Posterior vena cava (tissue), 2 donors: ENCODE results near the gene MAP3K2. TPM values are rescaled to one million over a fixed set of nuclear protein-coding genes. Genes with fewer than 3 reads are reported as not detected.
A peak's percentile ranks its signal among the peaks of the same experiment; 100 is the strongest.

ENCODE experiments used
- DNase-seq: peaks from one replicate; pipeline ENCODE4 v3.0.0-alpha.2; 2020; ENCODE audit warnings: low spot score
- intact Hi-C, 2 donors: fragments of 100-400 bp; cut with DNase I; formaldehyde crosslinking; loops; one replicate each; pipeline versions ENCODE4 v1.14.1 to v1.14.2; 2022 to 2023
- total RNA-seq, 2 donors: library from RNA; stranded (reverse); fragmentation: NEBNext Ultra II Directional; extraction: Animal tissue kit (Norgen Biotek cat#: 25700); gene quantifications; one replicate each; pipeline ENCODE4 v1.2.1, GENCODE V29; 2021
- donor health status: DM: yes; HTN: yes; CAD: no.
- donor health status: DM: yes; HTN: yes; CAD: no.

Gene MAP3K2
- total RNA-seq, 2 donors from 2014 or later, result 63.9 to 68.5 TPM

DNA sequence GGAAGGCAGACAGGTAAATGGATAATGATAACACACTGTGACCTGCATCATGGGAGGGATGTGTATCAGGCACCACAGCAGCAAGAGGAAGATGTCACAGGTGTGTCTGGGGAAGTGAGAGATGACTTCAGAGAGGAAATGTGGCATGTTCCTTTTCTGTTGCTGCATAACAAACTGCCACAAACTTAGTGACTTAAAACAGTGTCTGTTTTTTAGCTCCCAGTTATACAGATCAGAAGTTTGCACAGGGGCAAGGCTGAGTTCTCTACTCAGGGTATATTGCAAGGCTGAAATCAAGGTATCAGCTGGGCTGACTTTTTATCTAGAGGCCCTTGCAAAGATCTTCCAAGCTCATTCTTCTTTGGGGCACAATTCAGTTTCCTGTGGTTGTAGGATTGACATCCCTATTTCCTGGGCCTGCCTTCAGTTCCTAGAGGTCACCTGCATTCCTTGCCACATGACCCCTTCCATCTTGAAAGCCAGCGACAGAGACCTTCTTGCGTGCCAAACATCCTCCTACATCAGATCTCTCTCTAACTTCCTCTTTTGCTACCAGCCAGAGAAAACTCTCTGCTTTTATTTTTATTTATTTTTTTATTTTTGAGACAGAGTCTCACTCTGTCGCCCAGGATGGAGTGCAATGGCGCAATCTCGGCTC is 2.1 kb upstream of the MAP3K2 start:
- intact Hi-C loops, result no loop called here
- DNase-seq, result no peak

DNA sequence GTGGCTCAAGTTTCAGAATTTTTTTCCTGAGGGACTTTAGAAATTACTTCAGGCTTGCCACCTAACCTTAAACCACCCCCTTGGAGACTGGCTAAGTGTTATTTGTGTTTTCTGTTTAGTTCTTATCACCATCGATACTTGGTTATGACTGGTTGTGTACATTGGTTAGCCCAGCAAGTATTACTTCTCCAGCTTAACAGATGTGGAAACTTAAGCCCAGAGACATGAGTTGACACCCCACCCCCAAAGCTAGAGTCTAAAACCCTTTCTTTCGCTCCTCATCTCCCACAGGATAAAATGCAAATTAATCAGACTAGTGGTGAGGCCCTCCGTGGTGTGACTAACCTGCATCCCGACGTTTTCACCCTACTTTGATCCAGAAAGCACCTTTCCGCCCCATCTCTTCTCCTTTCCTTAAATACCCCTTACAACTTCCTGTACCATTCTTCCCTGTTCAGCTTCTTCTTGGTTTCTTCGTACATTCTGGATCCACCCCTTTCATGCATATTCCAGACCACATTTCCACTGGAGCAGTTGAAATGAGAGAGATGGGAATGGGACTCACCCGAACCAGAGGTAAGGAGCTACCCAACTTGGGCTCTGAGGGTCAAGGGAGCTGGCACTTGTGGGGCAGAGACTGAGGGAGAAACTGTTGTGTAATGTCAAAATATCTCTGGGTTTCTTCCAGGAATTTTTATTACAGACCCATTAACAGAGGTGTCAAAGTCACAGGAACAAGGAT is 819 bp upstream of the MAP3K2 start:
- no peak for DNase-seq
- intact Hi-C loops, result no loop called here

DNA sequence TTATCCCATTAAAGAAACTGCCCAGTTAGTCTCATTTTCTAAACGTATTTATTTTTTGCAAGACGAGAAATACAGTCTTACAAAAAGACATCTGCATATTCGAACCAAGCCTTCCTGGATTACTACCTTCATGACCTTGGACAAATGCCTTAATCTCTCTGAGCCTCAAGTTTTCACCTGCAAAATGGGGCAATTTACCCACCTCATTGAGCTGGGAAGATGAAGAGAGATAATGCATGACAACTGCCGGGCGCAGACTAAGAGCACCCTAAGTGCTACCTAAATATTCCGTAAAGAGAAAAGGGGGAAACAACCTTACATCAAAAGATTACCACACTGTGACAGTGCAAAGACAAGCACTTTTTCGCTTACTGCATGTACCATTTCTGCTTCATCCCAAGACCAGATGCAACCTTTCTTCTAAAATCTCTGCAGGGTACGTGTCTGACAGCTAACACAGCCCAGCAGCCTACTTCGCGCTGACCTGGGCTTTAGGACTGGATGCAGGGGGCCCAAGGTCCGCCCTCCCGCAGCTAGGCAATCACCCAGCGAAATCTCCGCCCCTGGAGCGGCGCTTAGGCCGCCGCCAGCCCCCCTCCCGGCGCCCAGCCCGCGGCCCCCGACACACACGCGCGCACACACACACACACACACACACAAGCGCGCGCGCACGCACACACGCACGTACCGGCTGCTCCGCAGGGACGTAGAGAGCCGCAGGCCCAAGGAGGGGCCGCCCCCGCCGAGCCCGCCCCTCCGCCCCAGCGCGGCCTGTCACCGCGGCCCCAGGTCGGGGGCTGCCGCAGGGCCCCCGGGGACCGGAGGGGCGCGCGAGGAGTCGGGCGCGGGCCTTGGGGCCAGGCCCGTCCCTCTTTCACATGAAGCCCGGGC is 766 bp downstream of the MAP3K2 start:
- intact Hi-C loops, result no loop called here

DNA sequence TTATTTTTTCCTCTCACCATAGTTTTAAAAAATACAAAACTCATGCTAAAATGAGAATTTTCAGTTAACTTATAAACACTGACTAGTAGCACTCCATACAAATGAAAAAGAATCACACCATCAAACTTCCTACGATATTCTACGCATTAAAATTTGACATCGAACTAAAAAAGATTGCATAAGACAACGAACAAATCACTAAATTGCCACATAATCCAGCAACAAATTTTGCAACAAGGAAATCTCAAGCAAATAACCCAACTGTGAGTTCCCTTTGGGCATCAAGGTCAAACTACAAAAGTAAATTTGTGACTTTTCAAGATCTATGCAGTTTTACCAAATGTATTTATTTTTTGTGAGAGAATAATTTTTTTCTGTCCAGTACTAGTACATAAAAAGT is 1.5 kb downstream of the MAP3K2 start:
- intact Hi-C loops, result no loop called here
- no peak for DNase-seq

More for the DNA sequence above, 766 bp downstream of the MAP3K2 start:
- peak; percentile 93 for DNase-seq

DNA sequence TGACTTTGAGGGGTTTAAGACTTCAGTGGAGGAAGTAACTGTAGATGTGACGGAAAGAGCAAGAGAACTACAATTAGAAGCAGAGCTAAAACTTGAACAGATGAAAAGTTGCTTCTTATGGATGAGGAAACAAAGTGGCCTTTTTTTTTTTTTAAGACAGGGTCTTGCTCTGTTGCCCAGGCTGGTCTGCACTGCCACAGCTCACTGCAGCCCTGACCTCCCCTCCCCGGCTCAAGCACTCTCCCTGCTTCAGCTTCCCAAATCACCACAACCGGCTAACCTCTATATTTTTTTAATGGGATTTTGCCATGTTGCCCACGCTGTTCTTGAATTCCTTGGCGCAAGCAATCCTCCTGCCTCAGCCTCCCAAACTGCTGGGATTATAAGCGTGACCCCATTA is 3.2 kb downstream of the MAP3K2 start:
- intact Hi-C loops, result no loop called here

DNA sequence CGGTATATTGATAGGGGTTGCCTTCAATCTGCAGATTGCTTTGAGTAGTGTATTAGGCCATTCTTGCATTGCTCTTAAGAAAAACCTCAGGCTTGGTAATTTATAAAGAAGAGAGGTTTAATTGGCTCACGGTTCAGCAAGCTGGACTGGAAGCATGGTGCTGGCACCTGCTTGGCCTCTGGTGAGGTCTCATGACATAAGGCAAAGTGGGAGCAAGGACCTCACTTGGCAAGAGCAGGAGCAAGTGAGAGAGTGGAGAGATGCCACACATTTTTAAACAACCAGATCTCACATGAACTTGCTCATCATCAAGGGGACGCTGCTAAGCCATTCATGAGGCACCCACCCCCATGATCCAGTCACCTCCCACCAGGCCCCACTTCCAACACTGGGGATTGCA is 4.9 kb downstream of the MAP3K2 start:
- DNase-seq, result no peak
- intact Hi-C loops, result no loop called here

More for the DNA sequence above, 3.2 kb downstream of the MAP3K2 start:
- DNase-seq, result no peak

DNA sequence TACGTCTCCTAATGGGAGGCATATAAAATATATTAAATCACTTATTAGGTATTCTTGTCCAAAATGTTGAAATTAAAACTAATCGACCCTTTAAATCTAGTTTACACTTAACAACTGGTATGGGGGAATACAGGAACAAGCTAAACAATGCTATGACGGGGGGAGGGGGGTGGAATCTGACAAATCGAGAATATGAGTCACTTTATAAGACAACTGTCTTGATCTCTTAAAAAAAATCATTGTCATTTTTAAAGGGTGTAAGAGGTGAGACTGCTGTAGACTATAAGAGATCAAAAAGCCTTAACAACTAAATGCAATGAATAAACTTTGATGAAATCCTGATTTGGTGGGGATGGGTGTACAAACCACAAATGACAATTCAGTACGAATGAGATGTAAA is 6.0 kb downstream of the MAP3K2 start:
- intact Hi-C loops, result no loop called here
- no peak for DNase-seq

DNA sequence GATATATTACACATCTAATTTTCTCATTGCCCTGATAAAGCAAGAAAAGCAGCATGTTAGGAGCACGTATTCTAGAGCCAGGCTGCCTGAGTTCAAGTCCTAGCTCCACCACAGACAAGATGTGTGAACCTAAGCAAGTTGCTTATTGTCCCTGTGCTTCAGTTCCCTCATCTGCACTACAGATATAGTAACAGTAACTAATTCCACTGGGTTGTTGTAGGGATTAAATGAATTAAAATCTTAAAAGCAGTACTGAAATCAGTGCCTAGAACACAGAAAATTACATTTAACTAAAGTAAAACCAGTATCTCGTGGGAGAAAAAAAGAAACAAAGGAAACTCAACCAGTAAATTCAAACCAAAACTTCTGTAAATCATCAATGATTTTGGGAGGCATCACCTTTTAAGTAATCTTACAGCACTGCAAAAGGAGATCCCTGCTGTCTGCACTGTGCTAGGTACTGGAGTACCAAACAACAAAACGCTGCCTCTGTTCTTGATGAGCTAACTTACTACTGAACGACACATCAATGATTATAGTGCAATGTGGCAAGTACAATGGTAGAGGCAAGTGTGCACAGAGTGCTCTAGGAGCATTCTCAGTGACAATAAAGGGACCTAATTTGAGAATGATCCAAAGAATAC is 7.9 kb downstream of the MAP3K2 start:
- intact Hi-C loops, result no loop called here
- DNase-seq, result no peak

DNA sequence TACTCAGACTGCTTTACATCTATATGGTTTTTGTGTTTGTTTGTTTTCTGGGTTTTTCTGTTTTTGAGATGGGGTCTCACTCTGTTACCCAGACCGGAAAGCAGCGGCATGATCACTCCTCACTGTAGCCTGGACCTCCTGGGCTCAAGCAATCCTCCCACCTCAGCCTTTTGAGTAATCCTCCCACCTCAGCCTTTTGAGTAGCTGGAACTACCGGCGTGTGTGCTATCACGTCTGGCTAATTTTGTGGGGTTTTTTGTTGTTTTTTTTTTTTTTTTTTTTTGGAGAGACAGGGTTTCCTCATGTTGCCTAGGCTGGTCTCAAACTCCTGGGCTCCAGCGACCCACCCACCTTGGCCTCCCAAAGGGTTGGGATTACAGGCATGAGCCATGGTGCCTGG is 9.1 kb downstream of the MAP3K2 start:
- intact Hi-C loops, result no loop called here
- no peak for DNase-seq

DNA sequence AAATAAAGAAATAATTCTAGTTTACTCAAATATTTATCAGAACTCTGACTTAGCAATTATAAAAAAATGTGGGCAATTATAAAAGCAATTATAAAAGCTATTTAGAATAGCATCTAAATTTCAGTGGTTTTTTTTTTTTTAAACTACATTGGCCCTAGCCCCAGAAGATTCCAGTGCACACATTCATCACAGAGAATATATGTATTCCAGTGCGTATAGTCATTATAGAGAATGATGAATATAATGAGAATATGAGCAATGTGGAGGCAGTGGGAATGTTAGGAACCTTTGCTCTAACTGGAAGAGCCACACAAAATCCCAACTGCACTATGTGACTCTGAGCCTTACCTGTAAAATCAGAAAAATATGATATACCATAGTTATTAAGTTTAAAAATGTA is 10.5 kb downstream of the MAP3K2 start:
- intact Hi-C loops, result no loop called here
- DNase-seq, result no peak

DNA sequence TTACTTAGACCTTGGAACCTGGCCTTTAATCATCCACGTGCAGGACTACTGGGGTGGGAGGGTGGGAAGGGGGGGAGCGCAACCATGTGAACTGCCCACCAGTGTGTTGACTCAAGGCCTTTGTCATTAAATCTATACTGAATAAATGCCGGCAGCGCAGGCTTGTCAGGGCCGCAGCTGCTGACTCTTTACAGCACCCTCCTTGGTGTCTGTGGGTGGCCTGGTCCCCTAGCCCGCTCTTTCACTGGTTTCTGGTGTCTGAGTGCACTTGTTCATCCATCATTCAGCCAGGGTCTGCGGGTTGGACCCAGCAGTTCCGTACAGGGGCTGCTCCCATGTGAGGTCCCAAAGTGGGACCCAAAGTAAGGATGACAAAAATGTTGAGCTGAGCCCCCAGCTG is 11.5 kb downstream of the MAP3K2 start:
- intact Hi-C loops, result no loop called here
- DNase-seq, result no peak

DNA sequence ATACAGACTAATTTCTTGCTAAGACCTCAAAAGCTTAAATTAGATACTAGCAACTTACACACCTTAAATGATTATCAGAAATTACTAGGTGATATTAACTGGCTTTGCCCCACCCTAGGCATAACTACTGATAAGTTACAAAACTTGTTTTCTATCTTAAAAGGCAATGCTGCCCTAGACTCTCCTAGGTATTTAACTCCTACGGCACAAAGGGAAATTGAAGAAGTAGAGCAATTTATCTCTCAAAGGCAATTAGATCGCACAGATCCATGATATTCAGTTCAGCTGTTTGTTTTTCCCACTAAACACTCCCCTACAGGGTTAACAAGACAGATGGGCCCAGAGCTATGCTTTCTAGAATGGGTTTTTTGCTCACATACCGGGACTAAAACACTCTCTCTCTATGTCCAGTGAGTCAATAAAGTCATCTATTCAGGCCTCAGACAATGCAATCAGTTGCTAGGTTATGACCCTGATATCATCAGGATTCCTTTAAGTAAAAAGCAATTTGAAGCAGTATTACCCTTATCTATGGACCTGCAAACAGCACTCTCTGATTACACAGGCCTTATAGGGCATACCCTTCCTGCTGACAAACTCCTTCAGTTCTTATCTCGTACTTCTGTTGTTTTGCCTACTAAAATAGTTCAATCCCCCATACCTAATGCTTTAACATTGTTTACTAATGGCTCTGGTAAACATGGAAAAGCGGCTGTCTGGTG is 14.3 kb downstream of the MAP3K2 start:
- intact Hi-C loops, result loop anchor here in 1 of 2 donors (5.0 kb wide), 1 partner anchor 194 kb away; no protein-coding TSS in a partner anchor
- DNase-seq, result no peak

DNA sequence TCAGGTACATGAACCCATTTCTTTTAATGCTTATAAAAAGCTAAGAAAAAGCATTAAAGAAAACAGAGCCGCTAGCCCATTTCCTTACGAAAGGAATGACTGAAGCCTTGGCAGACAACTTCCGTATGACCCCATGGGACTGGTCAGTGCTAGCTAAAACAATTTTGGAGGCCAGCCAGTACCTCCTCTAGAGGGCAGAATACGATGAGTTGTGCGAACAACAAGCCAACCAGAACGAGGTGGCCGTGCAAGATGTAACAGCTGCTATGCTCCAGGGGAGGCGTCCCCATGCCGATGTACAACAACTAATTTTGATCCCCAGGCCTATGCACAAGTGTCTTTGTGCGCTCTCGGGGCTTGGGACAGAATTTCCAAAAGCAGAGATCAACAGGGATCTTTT is 16.7 kb downstream of the MAP3K2 start:
- no peak for DNase-seq
- intact Hi-C loops, result loop anchor here in 1 of 2 donors (5.0 kb wide), 1 partner anchor 196 kb away; no protein-coding TSS in a partner anchor

DNA sequence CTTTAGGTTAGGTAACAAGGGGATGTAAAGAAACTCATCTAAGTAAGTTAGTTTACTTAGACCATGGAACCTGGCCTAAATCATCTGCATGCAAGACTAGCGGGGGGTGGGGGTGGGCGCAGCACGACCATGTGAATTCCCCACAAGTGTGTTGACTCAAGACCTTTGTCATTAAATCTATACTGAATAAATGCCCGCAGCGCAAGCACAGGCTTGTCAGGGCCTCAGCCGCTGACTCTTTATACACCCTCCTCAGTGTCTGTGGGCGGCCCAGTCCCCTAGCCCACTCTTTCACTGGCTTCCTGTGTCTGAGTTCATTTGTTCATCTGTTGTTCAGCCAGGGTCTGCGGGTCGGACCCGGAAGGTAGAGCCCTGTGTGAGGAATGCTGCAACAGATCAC is 17.8 kb downstream of the MAP3K2 start:
- intact Hi-C loops, result loop anchor here in 1 of 2 donors (5.0 kb wide), 1 partner anchor 197 kb away; no protein-coding TSS in a partner anchor
- no peak for DNase-seq

DNA sequence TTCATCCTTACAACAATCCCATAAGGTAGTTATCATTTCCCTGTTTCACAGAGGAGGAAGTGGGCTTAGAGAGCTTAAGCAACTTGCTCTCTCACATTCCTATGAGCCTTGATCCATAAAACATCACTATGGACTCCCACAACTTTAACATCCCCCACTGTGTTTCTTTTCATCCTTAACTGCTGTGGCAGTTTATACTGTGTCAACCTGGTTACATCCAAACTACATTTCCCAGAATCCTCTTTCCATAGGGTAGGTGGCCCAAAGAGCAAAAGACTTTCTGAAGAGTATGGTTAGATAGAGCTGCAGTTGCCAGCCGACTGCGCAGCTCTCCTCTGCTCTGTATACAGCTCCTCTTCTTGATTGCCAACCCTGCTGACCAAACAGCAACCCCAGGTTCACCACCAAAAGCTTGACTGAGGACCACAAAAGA is 22.5 kb downstream of the MAP3K2 start:
- DNase-seq, result no peak
- intact Hi-C loops, result no loop called here

DNA sequence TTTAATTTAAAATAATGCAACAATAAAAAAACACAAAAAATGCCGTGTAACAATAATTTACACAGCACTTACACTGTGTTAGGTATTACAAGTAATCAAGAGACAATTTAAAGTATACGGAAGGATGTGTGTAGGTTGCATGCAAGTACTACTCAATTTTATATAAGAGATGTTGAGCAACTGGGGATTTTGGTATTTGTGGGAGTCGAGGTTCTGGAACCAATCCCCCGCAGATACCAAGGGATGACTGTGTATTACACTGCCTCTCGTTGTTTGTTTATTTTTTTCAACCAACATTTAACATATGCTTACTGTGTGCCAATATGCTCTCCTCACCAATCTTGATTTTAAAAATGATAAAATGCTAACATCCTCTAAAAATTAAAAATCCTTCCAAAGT is 24.8 kb downstream of the MAP3K2 start:
- DNase-seq, result no peak
- intact Hi-C loops, result no loop called here

DNA sequence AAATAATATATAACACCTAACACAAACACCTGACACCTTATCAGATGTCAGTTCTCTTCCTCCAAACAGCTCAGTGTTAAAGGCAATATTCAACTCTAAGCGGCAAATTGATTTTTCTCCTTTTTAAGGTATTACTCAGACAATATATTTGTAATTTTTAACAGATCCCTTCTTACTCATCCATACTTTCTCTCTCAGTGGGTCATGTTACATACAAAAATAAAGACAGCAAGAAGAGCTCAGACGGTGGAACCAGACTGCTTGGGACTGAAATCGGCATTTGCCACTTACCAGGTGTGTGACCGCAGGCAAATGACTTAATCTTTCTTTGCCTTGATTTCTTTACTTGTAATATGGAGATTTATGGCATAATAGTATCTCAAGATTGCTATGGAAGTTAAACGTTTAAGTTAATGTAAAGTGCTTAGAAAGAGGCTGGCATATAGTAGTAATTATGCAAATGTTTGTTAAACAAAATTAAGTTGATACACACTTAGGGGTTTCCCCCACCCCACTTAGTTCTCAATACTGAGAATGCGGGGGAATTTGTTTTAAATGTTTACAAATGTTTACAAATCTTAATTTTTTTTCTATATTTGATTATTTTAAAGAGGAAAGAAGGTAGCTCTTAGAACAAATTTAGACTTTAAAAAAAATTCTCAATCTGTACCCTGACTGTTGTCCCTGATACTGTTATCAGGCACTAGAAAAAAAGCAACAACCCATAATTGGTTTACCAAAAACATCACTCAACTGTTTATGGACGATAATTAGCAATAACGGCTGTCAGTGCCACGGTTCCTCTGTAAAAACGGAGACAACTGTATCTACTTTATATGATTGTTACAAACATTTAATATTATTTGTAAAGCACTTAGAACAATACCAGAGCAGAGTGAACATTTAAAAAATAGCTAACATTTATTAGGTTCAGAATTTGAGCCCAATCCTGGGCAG is 25.6 kb downstream of the MAP3K2 start:
- intact Hi-C loops, result no loop called here
- DNase-seq, result no peak

DNA sequence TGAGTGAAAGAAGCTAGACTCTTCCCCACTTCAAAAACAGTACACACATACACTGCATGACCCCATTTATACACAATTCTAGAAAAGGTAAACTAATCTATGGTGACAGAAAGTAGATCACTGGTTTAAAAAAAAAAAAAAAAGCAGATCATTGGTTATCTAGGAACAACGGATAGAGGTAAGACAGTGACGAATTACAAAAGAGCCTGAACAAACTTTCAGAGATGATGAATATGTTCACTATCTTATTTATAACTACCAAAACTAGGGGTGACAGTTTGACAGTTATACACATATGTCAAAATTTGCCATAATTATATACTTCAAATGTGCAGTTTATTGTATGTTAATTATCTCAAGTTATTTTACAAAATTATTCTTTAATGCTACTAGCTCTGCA is 27.5 kb downstream of the MAP3K2 start:
- intact Hi-C loops, result no loop called here
- no peak for DNase-seq
